Prostate gland (tissue), 2 donors: Measurements from ENCODE around the gene CEP112. TPM values are rescaled to one million over a fixed set of nuclear protein-coding genes. Genes with fewer than 3 reads are reported as not detected.

Experiments used
- DNase-seq: peaks from one replicate; pipeline ENCODE4 v3.0.0-alpha.2; 2019; ENCODE audit warnings: low spot score
- H3K27ac ChIP-seq, 2 donors: fragments of 200-600 bp; sonication (generic); 2 replicates each; pipeline ENCODE4 v1.5.1; 2017 to 2019
- H3K27me3 ChIP-seq: fragments of 200-600 bp; sonication (generic); replicated peaks from 2 replicates; pipeline ENCODE4 v1.5.1; 2019; ENCODE audit not compliant: insufficient read depth
- H3K36me3 ChIP-seq, 2 donors: fragments of 200-600 bp; sonication (generic); 1 replicate in 1 of 2; 2 replicates in 1 of 2; pipeline versions ENCODE4 v1.5.1 to v1.8.1; 2017 to 2019
- H3K4me1 ChIP-seq: fragments of 200-600 bp; sonication (generic); replicated peaks from 2 replicates; pipeline ENCODE4 v1.5.1; 2019
- H3K4me3 ChIP-seq, 2 donors: fragments of 200-600 bp; sonication (generic); 2 replicates each; pipeline ENCODE4 v1.5.1; 2017 to 2019
- H3K9me3 ChIP-seq: fragments of 200-600 bp; sonication (generic); 2 replicates; pipeline ENCODE4 v1.5.1; 2017
- CTCF ChIP-seq, 4 experiments: fragments of 200-600 bp in 2 of 4; fragments of 450-650 bp in 2 of 4; sonication (generic) in 2 of 4; IDR thresholded peaks; 1 replicate in 3 of 4; 2 replicates in 1 of 4; pipeline ENCODE4 v1.5.1; 2016 to 2019; ENCODE audit warnings: antibody characterized with exemption in 4 of 4, mild to moderate bottlenecking in 2 of 4, moderate library complexity in 2 of 4
- POLR2A ChIP-seq: fragments of 450-650 bp; IDR thresholded peaks from one replicate; pipeline ENCODE4 v1.6.1; 2016; ENCODE audit warnings: antibody characterized with exemption, mild to moderate bottlenecking
- POLR2AphosphoS5 ChIP-seq: sonication (generic); formaldehyde crosslinking; IDR thresholded peaks from one replicate; pipeline ENCODE4 v1.6.1; 2017; ENCODE audit warnings: antibody characterized with exemption
- WGBS: methylation state at CpG from one replicate; pipeline ENCODE4 v1.1.5; 2018; 5-methylcytosine and 5-hydroxymethylcytosine counted together
- intact Hi-C: fragments of 100-400 bp; cut with DNase I; formaldehyde crosslinking; loops from one replicate; pipeline ENCODE4 v1.14.2; 2022
- total RNA-seq, 2 donors: library from RNA; depleted of rRNA; stranded (reverse); fragments of >200 nt; gene quantifications; one replicate each; pipeline ENCODE4 v1.1.0, GENCODE V29; 2016

The CEP112 gene
- total RNA-seq, 2 donors from 2014 or later, result 2.3 to 22.8 TPM

- no peaks in the 10 kb centered on the region for H3K36me3 ChIP-seq
- peak; percentile 85 for DNase-seq
- intact Hi-C loops, result no loop called here
- H3K27ac ChIP-seq, result peak overlapping the region in 1 of 2 donors; percentile 40
- no peak overlapping the region for H3K4me3 ChIP-seq
- H3K27me3 ChIP-seq, result no peaks in the 10 kb centered on the region
- TF ChIP-seq POLR2A (no peak), POLR2AphosphoS5 (peak; percentile 79)
- no peaks in the 10 kb centered on the region for H3K9me3 ChIP-seq
- no peaks in the 10 kb centered on the region for H3K4me1 ChIP-seq
- WGBS, result 12% methylated on average over 2 of the region's 2 CpGs
Measured at GRCh38 chr17:65609749-65610148, 582.2 kb downstream of the CEP112 start.

- Histone ChIP-seq H3K9me3 (no peaks in the 10 kb centered on the region), H3K36me3 (no peaks in the 10 kb centered on the region), H3K4me1 (no peaks in the 10 kb centered on the region), H3K27ac (peak overlapping the region in 1 of 2 donors; percentile 4), H3K4me3 (no peak overlapping the region), H3K27me3 (no peaks in the 10 kb centered on the region)
- TF ChIP-seq POLR2A (no peak), CTCF (IDR thresholded peaks at IDR 0.05) (no peak), POLR2AphosphoS5 (no peak)
- no peak for DNase-seq
- intact Hi-C loops, result no loop called here
- WGBS, result 40% methylated on average over 2 of the region's 2 CpGs
Measured at GRCh38 chr17:65609286-65609685, 582.6 kb downstream of the CEP112 start.

DNA sequence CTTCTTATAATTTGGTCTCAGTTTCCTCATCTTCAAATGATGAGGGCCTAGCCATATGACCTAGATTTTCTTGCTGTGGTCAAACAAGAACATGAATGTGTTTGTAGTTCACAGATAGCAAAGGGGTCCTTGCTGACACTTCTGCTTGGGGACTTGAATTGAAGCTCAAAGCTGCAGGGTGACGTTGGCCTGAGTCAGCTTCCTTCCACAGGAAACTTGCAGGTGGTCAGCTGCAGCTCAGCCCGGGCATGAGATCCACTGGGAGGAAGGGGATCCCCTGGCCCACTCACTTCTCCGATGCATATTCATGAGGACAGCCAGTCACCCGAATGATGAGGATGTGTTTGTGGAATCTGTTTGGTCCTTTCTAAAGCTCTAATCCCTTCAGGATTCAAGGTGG lies 587.9 kb downstream of the CEP112 start:
- intact Hi-C loops, result no loop called here
- no peak for DNase-seq
- WGBS, result 76% methylated on average over 4 of the region's 4 CpGs
- Histone ChIP-seq H3K4me3 (no peak overlapping the region), H3K4me1 (no peaks in the 10 kb centered on the region), H3K36me3 (no peaks in the 10 kb centered on the region), H3K27me3 (no peaks in the 10 kb centered on the region), H3K27ac (no peak overlapping the region), H3K9me3 (no peaks in the 10 kb centered on the region)
- no peak for TF ChIP-seq POLR2A
- no peak for TF ChIP-seq CTCF (IDR thresholded peaks at IDR 0.05)

DNA sequence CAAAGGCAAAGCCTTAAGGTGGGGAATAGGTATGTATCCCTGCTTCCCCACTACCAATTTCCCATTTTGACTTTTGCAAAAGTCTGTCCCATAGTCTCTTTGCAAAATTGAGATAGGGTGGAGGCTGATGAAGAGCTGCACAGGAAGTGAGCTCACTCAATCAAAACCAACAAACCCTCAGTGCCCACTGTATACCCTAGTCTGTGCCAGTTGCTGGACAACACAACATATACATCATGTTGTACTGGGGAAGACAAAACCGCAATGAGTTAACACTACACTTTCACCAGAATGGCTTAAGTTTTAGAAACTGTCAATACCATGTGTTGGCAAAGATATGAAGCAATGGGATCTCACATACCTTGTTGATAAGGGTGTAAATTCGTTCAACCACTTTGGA lies 590.1 kb downstream of the CEP112 start:
- H3K36me3 ChIP-seq, result no peaks in the 10 kb centered on the region
- no peaks in the 10 kb centered on the region for H3K9me3 ChIP-seq
- no peak overlapping the region for H3K4me3 ChIP-seq
- WGBS, result 90% methylated on average over 2 of the region's 2 CpGs
- H3K4me1 ChIP-seq, result no peaks in the 10 kb centered on the region
- no peak overlapping the region for H3K27ac ChIP-seq
- no peaks in the 10 kb centered on the region for H3K27me3 ChIP-seq
- no peak for DNase-seq
- TF ChIP-seq POLR2AphosphoS5, result no peak
- TF ChIP-seq POLR2A, result no peak
- TF ChIP-seq CTCF (IDR thresholded peaks at IDR 0.05), result no peak
- intact Hi-C loops, result no loop called here

DNA sequence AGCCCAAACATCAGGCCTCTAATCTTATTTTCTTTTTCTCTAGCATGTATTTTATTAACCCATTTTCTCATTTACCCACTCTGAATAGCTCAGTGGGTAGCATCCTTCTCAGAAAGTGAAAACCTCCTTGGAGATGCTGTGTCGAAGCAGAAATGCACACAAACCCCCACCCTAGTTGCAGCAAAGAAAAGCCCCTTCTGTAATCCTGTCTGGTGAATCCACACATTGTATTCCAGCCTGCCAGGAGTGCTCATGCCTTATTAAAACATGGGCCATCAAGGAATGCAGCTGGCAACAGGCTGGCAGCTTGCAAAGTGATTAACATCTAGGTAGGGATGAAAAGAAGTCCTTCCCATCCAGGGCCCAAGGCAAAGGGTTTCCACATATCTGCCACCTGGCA lies 590.8 kb downstream of the CEP112 start:
- no peaks in the 10 kb centered on the region for H3K27me3 ChIP-seq
- H3K27ac ChIP-seq, result no peak overlapping the region
- no peaks in the 10 kb centered on the region for H3K36me3 ChIP-seq
- DNase-seq, result no peak
- WGBS, result 68% methylated on average over 1 of the region's 1 CpG
- no peaks in the 10 kb centered on the region for H3K4me1 ChIP-seq
- no peak overlapping the region for H3K4me3 ChIP-seq
- TF ChIP-seq POLR2A, result no peak
- TF ChIP-seq POLR2AphosphoS5, result no peak
- no peak for TF ChIP-seq CTCF (IDR thresholded peaks at IDR 0.05)
- H3K9me3 ChIP-seq, result no peaks in the 10 kb centered on the region
- intact Hi-C loops, result no loop called here
